NCI-H2196 treated with DMSO at 0.1 percent for 48 hours (cell line): ENCODE measurements around the gene SERINC3.

Experiments used
- DNase-seq: peaks from one replicate; lab custom pipeline; 2025; ENCODE audit not compliant: unreplicated experiment; lab: John Stamatoyannopoulos, UW

Gene SERINC3

DNA sequence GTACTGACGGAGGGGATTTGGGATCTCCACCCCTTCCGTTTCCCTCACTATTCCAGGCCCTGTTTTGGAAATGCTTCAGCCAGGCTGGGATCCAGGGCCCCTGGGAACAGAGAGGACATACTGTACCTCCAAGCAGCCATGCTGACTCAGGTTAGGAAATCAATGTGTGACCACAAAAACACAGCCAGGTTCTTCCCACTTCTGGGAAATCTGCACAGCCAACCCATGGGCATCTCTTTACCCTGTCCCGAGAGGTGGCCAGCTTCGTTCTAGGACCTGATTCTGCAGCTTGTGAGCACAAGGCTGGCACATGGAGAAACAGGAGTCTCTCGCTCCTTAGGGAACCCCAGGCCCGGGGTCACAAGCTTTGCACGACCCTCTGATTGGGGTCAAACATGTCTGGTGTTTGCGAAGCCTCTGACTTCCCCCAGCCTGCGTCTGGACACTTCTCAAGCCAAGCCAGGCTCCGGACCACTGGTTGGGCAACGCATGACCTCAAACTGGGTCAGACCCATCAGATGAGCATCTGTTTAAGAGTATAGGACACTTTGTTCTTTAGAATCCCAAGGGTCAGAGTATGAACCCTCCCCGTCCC lies 54.5 kb downstream of the SERINC3 start:
- DNase-seq, result no peak

GRCh38 chr20:44465001-44465560 lies 56.8 kb downstream of the SERINC3 start:
- DNase-seq, result no peak

- DNase-seq, result no peak
These were observed 57.4 kb downstream of the SERINC3 start for GRCh38 chr20:44464514-44464913.

DNA sequence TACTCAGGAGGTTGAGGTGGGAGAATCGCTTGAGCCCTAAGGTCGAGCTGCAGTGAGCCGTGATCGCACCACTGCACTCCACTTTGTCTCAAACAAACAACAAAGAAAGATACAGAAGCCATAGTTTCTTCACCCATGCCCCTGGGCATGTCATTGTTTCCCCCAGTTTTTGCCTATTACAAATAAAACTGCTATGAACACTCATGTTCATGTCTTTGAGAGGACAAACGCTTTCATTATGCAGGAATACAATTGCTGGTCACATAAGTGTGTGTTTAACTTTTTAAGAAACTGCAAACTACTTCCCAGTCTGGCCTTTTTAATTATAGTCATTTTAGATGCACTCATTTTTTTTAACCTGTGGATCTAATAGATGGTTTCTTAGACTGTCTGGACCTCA lies 58.4 kb downstream of the SERINC3 start:
- DNase-seq, result no peak

DNA sequence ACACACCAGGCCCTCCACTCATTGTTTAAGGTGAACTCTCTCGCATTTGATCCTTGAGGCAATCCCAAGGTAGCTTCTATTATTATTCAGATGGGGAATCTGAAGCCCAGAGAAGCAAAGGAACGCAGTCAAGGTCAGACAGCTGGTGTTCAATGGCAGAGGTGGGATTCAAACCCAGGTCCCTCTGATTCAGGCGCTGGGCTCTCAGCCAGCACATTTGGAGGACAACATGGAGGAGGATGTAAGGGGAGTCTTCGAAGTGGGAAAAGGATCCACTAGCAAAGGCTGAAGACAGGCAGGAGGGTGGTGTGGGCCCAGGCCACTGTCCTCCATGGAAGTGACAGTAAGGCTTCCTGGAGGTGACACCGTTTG lies 60.1 kb downstream of the SERINC3 start:
- DNase-seq, result no peak

DNA sequence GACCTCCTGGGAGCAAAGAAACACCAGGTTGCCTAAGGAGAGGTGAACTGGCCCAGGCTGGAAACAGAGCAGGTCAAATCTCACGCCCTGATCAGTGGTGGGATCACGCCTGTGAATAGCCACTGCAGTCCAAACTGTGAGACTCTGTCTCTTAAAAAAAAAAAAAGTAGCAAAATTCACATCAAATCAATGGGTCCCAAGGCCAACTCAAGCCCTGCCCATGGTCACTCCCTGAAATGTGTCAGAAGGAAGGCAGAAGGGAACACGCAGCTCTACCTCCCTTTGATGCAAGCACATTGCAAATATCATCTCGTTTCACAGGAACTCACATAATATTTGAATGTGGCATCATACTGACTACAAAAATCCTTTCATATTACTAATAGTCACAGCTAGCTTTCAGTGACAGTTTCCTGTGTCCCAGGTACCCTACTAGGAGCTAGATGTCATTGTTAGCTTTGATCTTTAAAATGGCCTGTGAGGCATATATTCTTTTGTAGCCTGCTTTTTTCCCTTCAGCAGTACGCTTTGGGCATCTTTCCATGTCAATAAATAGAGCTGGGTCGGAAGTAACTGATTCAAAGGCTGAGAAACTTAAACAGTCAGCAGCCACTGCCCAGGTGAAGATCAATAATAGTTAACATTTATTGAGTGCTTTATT lies 60.6 kb downstream of the SERINC3 start:
- DNase-seq, result no peak

- DNase-seq, result peak; percentile 17
These were observed 61.1 kb downstream of the SERINC3 start for GRCh38 chr20:44460795-44461141.

DNA sequence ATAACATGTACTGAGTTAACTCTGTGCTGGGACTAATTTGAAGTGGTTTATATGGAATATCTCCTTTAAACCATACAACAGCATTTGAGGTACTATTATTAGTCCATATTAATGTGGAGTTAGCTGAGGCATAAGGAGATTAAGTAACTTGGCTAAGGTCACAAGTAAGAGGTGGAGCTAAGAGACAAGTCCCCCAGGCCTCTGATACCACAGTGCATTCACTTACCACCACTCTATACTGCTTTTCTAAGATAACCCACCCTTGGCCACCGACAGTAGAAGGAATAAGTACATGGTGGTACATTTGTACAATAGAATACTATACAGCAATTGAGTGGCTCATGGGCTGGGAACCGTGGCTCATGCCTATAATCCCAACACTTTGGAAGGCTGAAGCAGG lies 62.6 kb downstream of the SERINC3 start:
- DNase-seq, result no peak

- DNase-seq, result no peak
These were observed 64.9 kb downstream of the SERINC3 start for GRCh38 chr20:44457016-44457415.

DNA sequence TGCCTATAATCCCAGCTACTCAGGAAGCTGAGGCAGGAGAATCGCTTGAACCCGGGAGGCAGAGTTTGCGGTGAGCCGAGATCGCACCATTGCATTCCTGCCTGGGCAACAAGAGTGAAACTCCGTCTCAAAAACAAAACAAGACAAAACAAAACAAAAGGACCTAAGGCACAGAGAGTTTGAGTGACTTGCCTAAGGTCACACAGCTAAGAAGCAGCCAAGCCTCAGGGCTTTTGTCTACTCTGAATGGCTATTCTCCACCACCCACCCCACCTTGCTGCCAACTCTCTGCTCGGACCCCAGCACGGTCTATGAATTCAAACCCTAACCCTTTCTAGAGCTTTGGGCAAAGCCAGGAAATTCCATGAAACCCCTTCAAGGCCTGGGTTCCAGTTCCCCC lies 65.3 kb downstream of the SERINC3 start:
- DNase-seq, result no peak

- DNase-seq, result no peak
These were observed 66.7 kb downstream of the SERINC3 start for GRCh38 chr20:44455126-44455525.

- DNase-seq, result no peak
These were observed 67.4 kb downstream of the SERINC3 start for GRCh38 chr20:44454306-44454963.

- DNase-seq, result no peak
These were observed 70.9 kb downstream of the SERINC3 start for GRCh38 chr20:44450903-44451450.

- no peak for DNase-seq
These were observed 71.5 kb downstream of the SERINC3 start for GRCh38 chr20:44450281-44450889.

GRCh38 chr20:44449864-44450263 lies 72.0 kb downstream of the SERINC3 start:
- DNase-seq, result no peak

GRCh38 chr20:44448753-44449546 lies 72.9 kb downstream of the SERINC3 start:
- no peak for DNase-seq

DNA sequence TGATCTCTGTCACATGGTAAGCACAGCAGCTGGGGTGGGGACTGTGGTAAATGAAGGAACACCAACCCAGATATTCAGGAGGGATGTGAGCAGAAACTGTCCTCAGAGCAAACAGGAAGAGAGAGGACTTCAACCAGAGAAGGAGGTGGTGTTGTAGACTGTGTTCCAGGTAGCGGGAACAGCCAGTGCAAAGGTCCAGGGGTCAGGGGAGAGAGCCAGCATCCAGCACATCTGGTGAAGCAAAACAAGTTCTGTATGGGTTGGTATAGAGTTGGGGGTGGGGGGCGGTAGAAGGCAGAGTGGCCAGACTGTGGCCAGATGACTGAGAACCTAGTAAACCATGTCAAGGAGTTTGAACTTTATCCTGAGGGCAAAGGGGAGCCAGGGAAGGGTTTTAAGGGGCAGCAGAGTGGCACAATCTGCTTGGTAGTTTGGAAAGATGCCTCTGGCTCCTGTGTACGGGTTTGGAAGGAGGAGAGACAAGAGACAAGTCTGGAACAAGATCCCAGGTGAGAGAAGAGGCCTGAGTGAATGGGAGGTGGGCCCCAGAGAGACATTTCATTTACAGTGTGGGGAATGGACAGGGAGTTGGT lies 73.9 kb downstream of the SERINC3 start:
- no peak for DNase-seq
